Activated T-cell treated with anti-CD3 and anti-CD28 coated beads, Interleukin-2, amount 50 U/mL, for 1 hour (primary cell): Measurements from ENCODE around the gene UBXN4.
A peak's percentile ranks its signal among the peaks of the same experiment; 100 is the strongest.
"Not testable (repeated sequence)": the region's sequence is repeated elsewhere in the genome, so short reads cannot be mapped to it uniquely, and the experiment has no call there.

Experiments used
- DNase-seq: peaks from one replicate; pipeline ENCODE4 v3.0.0-alpha.2; 2020

Gene UBXN4

DNA sequence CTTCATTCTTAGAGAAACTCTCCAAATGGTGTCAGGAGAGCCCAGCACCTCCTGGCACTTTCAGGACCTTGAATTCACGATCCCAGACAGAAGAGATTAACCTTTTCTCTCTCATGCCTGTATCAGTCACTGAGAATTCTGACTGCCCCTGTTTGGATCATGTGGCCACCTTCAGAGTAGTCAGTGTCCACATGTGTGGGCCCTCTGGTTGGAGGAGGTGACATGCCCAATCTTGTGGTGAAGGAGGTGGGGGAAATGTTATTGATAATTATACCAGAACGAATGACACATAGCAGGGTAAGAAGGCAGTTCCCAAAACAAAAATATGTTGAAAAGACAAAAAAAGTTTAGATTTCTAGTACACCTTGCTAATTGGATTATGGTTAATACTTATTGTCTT, 31.7 kb downstream of the UBXN4 start:
- DNase-seq = no peak

DNA sequence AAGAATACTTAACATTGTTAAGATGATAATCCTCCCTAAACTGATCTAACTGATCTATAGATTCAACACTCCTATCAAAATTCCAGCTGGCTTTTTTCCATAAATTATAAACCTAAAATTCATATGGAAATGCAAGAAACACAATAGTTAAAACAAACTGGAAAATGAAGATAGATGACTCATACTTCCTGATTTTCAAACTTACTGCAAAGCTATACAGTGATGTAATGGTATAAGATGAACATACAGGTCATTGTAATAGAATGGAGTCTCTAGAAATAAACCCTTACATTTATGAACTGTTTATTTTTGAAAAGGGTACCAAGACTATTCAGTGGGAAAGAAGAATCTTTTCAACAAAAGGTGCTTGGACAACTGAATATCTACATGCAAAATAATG, 32.3 kb downstream of the UBXN4 start:
- DNase-seq = no peak

DNA sequence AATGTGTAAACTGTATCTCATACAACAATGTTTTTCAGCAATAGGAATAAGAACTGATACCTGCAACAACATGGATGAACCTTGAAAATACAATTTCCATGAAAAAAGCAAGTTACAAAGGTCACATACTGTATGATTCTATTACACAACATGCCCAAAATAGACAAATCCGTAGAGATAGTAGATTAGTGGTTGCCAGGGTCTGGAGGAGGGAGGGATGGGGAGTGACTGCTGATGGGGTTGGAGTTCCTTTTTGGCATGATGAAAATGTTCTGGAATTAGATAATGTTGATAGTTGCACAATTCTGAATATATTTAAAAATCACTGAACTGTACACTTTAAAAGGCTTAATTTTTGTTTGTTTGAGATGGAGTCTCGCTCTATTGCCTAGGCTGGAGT, 33.8 kb downstream of the UBXN4 start:
- no peak for DNase-seq

DNA sequence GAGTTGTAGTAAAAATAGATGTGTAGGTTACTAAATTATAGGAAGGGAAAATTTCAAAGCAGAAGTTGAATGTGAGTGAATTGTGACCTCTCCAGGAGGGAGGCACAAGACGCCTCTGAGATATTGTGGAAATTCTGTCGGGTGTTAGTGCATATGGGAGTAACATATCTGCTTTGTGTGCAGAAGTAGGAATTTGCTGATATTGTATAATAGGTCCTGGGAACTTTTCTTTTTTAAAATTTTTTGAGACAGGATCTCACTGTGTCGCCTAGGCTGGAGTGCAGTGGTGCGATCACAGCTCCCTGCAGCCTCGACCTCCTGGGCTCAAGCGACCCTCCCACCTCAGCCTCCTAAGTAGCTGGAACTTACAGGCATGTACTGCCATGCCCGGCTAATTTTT, 34.7 kb downstream of the UBXN4 start:
- DNase-seq = no peak

DNA sequence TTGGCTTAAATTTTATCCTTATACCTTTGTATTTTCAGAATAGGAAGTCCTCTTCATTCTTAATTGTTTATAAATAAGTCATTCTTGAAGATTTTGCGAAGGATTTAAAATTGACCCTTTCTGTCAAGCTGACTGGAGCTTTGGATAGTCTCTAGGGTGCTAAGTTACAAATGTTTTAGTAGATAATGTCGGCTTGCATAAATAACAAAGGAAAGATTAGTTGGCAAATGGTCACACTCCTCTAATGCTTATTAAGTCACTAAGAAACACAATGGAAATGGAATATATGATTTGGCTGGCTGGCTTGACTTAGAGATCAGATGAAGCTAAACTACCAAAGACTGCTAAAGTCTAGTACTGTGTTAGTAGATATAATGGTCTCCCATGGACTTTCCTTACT, 40.6 kb downstream of the UBXN4 start:
- no peak for DNase-seq

DNA sequence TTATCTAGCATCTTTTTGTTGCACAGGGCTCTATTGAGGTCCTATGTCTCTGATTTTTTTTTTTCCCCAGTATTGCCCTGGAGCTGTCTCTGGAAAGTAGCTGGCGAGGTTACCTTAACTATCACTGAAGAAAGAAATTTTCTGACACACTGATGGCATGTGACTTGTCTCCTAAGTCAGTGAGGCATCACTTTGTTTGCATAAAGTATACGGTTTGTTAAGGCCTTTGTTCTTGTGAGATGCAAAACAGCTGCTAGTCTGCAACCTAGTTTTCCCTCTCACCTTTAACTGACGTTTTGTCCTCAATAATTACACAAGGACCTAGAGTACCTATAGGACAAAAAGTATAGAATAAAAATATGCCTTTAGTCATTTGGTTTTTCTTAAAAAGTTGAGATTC, 41.8 kb downstream of the UBXN4 start:
- DNase-seq = no peak

DNA sequence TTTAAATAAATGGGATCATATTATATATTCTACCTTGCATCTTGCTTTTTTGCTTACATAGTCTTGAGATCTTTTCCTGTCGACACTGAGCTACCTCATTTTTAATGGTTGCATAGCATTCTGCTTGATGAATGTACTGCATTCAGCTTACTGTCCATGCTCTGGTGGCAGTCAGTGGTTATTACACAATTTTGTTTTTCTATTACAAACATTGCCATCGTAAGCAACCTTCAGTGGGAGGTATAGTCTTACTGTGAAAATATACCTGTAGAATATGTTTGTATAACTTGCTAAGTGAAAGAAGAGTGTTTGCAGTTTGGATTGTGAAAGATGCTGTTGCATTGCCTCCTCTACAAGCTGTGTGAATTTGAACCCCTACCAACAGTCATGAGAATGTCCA, 43.4 kb downstream of the UBXN4 start:
- DNase-seq = no peak

DNA sequence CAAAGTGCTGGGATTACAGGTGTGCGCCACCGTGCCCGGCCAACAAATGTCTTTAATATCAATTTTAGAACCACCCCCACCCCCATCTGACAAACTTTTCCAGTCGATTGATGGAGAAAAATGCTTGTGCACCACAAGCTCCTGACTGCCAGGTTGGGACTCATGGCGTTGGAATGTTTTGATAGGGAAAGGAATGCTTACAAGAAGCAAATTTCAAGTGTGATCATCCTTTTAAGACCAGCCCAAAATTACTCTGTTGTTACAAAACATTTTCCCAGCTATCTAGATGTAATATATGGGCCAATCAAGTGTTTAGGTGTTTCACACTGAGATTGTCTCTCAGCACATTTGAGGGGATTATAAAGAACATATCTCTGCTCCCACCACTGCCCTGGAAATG, 45.2 kb downstream of the UBXN4 start:
- no peak for DNase-seq

DNA sequence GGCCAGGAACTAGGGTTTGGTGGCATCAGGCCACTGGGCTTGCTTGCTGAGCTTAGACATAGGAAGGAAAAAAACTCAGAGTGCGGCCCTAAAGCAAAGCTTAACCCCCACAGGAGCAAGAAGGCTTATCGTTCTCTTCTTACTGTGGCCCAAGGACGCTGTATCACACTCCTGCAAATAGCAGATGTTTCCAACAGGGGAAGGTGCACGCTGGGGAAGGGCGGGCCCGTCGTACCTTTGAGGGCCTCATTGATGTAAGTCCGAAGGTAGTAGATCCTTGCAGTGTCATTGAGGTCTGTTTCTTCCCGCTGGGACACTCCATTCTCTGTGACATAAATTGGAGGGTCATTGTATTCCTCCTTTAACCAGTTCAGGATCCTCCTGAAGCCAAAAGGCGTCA, 48.8 kb downstream of the UBXN4 start:
- DNase-seq = no peak

DNA sequence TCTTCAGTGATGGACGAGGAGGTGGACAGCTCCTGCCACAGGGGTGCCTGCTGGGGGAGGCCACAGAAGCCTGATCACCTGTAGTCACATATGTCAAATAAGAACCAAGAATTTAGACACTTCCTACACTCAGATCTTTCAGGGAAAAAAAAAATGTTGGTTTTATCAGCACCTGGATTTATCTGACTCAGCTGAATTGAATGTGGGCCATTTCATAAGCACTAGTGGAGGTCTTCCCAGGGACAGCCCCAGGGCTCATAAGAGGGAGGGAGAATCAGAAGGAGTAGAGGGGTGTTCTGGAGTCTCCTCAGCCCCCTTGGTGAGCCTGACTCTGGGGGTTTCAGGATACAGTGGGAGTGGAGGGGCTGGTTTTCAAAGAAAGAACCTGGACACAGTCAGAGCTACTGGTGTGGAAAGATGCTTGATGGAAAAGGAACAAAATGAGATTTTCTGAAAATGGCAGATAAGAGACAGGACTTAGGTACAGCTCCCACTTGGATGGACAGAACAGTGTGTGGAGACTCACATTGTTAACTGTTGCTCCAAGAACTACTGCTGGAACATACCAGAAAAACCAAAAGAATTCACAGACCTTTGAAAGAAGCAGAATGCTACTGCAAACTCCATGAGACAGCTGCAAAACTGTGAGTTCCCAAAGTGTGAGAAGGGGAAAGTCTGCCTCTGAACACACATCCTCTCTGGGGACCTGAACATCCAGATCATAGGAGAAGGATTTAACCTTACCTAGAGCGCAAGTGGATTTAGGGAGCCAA, 49.9 kb downstream of the UBXN4 start:
- no peak for DNase-seq

DNA sequence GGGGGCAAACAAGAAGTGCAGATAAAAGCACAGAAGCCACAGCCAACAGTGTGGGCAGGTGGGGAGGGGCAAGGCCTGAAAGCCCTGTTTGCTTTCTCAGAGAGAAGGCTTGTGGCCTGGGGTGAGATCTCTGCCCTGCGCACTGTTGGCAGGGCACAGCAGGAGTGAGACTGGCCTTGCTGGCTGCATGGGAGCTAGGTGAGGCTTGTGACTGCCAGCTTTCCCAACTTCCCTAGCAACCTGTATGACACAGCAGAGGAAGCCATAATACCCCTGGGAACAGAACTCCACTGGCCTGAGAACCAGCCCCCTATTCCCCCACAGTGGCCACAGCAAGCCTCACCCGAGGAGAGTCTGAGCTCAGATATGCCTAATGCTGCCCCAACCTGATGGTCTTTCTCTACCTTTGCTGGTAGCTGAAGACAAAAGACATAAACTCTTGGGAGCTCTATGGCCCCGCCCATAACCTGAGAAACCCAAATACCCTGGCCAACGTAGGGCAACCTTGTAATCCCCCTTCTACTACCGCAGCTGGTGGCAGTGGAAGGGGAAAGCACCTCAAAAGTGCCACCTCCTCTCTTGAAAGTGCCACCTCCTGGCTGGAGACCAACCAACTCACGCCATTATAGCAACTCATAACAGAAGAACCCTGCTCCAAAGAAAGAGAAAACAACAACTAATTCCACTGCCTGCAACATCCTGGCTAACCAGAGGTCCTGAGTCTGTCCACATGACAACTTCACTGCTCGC, 50.9 kb downstream of the UBXN4 start:
- DNase-seq = no peak

DNA sequence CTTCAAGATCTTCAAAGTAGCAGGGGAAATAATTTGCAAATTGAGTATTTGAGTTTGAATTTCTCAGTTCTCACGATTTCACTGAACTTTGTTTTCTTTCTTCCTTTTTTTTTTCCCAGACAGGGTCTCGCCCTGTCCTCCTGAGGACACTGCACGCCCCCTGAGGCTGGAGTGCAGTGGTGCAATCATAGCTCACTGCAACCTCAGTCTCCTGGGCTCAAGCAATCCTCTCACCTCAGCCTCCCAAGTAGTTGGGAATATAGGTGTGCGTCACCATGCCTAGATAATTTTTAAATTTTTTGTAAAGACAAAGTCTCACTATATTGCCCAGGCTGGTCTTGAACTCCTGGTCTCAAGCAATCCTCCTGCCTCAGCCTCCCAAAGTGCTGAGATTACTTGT, 54.0 kb downstream of the UBXN4 start:
- not testable (repeated sequence) for DNase-seq

DNA sequence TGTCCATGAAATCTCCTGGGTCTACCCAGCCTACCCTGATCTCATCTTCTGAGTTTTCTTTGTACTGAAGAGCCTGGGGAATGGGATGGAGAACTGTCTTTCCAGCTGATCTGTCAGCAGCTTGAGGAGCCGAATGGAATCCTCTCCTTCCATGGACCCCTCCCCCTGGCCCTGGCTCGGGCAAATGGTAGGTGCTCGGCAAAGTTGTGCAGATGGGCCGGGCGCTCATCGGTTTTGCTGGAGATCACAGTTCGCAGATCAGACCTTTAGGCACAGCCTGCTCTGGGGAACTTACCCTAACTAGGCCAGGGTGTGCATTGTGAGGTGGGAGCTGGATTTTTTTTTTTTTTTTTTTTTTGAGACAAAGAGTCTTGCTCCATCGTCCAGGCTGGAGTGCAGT, 55.0 kb downstream of the UBXN4 start:
- no peak for DNase-seq

DNA sequence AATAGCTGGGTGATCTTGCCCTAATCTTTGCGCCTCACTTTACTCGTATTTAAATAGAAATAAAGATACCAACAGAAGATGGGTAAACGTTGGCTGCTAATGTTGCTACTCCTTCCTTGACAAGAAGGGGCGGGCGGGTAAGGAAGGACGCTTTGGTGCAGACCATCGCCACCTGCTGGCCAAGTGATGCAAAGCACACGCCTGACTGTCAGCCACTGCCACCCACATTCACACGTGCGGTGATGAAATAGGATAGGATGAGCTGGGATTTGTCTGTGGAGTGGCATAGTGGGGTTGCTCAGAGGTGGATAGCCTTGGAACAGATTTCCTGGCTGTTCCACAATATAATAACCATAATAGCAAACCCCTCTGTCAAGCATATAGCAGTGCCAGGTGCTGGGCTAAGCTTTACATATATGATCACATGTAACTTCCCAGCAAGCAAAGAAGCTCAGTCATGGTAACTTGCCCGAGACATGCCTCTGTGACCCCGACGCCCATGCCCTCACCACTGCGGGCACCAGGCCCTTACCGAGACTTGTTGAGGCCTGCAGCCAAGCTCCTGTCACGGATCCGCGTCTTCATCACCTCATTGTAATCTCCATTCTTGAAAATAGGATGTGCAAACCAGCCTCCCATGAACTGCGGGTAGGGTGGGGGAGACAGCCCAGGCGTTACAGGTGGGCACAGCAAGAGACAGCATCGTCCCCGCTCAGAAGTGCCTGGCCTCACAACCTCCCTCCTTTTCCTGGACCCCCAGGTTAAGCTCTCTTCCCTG, 56.0 kb downstream of the UBXN4 start:
- peak; percentile 76 for DNase-seq

DNA sequence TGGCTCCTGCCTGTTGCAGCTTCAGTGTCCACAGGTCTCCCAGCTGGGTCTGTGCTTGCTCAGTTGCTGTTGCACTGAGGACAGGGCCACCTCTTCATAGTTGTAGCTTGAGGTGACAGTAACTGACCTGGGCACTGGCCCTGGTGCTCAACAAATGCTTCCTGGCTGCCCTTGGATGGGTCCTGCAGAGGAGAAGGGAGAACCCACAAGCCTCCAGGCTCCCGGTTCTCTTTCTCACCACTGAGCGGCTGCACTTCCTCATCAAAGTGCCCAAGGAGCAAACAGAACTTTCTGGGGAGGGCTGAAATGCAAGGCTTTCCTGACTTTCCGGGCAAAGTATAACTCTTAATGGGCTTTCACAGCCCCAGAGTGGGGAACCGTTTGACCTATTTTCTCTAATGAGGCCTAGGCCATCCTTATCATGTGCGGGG, 56.6 kb downstream of the UBXN4 start:
- DNase-seq = no peak

DNA sequence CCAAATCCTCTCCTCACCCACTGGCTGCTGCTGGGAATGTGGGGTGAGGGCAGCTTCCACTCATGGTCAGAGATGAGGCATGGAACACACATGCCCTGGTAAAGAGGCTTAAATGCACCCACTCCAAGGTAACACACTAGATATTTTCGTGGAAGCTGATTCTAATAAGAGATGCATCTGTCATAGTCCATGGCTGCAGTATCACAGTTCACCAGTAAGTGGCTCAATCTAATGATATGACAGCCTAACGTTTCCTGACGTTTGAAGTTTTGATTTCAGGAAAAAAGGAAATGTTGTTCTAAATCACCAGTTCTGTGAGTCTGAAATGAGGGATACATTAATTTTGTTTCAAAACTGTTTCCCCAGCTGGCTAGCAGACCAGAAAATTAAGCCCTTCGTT, 57.1 kb downstream of the UBXN4 start:
- no peak for DNase-seq

DNA sequence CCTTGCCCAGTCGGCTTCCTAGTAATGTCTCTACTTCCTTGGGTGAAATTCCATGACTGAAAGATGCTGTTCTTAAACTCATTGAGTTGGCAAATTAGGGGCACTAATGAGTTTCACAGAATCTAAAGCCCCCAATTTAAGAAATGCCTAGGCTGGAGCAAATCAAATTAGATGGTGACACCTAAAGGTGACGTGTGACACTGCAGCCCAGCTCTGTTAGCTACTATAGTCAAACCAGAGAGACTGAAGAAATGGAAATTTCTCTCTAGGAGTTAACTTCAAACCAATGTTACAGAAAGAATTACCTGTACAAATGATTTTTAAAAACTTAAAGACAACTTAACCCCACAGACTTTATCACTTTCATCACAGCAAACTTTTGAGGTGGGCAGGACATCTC, 58.1 kb downstream of the UBXN4 start:
- DNase-seq = no peak

DNA sequence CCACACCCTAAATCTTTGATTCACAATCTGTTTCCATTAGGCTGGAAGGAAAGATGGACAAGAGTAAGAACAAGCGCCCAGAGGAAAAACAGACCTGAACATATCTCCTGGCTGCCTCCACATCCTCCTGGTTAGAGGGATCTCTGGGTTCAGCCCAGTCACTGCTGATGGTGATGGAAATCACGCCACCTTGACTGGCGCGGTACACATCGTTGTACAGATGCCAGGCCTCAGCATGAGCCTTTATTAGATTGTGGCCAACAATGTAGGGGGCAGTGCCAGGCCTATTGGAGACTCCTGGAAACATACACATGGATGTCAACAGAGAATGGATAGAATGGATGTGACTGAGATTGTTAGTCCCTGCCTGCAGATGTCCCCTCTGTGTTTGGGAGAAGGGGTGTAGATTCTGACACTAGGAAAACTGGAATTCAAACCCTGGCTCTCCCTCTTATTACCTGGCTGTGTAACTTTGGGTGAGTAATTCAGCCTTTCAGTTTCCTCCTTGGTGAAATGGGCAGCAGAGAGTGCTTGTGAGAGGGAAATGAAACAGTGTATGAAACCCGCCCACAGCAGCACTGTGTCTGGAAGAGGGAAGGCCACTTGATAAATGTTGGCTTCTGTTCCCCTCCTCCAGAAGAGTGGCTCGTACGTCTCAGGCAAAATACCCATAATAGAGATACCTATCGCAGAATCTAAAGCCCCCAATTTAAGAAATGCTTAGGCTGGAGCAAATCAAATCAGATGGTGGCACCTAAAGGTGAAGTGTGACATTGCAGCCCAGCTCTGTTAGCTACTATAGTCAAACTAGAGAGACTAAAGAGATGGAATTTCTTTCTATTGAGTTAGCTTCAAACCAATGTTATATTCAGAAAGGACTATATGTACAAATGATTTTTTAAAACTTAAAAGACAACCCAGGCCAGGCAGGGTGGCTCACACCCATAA, 59.1 kb downstream of the UBXN4 start:
- no peak for DNase-seq

DNA sequence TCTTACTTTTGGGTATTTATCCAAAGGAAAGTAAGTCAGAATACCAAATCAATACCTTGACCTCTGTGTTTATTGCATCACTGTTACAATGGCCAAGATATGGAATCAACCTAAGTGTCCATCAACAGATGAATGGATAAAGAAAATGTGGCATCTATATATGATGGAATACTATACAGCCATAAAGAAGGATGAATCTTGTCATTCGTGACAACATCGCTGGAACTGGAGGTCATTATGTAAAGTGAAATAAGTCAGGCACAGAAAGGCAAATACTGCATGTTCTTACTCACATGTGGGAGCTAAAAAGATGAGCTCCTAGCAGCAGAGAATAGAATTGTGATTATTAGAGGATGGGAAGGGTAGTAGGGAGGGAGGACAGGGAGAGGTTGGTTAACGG, 60.7 kb downstream of the UBXN4 start:
- DNase-seq = no peak

DNA sequence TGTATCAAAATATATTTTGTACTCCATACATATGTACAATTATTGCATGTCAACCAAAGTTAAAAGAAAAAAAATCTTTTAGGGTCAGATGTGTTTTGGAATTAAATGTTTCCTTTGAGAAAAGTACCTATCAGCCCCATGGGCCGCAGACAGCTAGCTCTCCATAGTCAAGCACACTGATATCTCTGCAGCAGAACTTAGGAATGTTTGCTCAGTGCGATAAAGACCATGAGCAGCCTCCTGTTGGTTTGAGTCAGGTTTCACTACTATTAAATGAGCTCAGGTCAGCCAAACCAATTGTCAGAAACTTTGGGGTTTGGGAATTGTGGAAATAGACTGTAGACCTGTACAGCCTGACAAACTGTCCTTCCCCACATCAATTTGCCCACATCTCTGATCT, 61.6 kb downstream of the UBXN4 start:
- no peak for DNase-seq

DNA sequence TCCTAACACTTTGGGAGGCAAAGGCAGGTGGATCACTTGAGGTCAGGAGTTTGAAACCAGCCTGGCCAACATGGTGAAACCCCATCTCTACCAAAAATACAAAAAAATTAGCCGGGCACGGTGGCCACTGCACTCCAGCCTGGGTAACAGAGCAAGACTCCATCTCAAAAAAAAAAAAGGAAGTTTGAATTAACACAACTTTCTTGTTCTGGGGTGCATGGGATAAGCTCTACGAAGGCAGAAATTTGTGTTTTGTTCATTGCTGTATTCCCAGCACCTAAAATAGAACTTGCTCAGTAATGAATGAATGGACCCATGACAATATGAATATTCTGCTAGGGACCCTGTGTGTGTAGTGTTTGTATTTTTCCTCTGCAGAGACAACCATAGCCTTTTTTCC, 66.2 kb downstream of the UBXN4 start:
- DNase-seq = not testable (repeated sequence)

DNA sequence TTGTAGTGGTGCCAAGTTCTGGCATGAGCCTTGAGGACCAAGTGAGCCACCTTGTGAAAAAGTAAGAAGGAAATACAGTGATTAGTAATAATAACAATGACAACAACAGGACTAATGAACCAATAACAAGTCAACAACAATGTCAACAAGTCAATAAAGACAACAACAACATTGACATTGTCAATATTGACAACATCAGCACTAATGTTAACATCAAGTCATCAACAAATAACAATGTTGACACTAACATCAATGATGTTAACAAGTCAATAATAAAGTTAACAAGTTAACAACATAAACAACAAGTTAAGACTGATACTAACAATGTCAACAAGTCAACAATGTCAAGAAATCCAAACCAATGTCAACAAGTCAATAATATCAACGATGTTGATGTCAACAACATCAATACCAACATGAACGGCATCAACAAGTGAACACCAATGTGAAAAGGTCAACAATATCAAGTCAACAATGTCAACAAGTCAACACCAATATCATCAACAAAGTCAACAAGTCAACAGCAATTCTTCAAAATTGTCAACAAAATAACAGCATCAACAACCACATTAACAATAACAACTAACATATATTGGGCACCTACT, 71.4 kb downstream of the UBXN4 start:
- DNase-seq = no peak
